Liver (tissue), 9 donors: ENCODE data around the gene ZNF22. TPM values are rescaled to one million over a fixed set of nuclear protein-coding genes. Genes with fewer than 3 reads are reported as not detected.

Source experiments
- DNase-seq: peaks from one replicate; pipeline ENCODE4 v3.0.0-alpha.2; 2017; ENCODE audit warnings: low spot score
- H3K27ac ChIP-seq, 2 donors: one replicate each; pipeline ENCODE4 v1.7.0; 2013; ENCODE audit warnings: inconsistent platforms in 2 of 2, low read length in 2 of 2, control low read depth in 1 of 2, low read depth in 1 of 2, mild to moderate bottlenecking in 1 of 2
- H3K27me3 ChIP-seq, 4 donors: one replicate each; pipeline versions ENCODE4 v1.6.1 to v1.7.0; 2013; ENCODE audit warnings: low read length in 3 of 4, inconsistent platforms in 1 of 4, mild to moderate bottlenecking in 1 of 4, moderate library complexity in 1 of 4; ENCODE audit not compliant: control insufficient read depth in 4 of 4, insufficient read depth in 4 of 4
- H3K36me3 ChIP-seq, 4 donors: one replicate each; pipeline versions ENCODE4 v1.6.1 to v1.7.0; 2013; ENCODE audit warnings: low read length in 3 of 4, mild to moderate bottlenecking in 3 of 4, low read depth in 1 of 4, moderate library complexity in 1 of 4; ENCODE audit not compliant: control insufficient read depth in 4 of 4, insufficient read depth in 3 of 4
- H3K4me1 ChIP-seq, 4 donors: one replicate each; pipeline versions ENCODE4 v1.6.1 to v1.7.0; 2013; ENCODE audit warnings: low read length in 3 of 4, mild to moderate bottlenecking in 3 of 4, moderate library complexity in 1 of 4; ENCODE audit not compliant: control insufficient read depth in 4 of 4, insufficient read depth in 4 of 4
- H3K4me3 ChIP-seq, 3 donors: one replicate each; pipeline versions ENCODE4 v1.6.1 to v1.7.0; 2013; ENCODE audit warnings: low read length in 3 of 3, control low read depth in 1 of 3, low read depth in 1 of 3, mild to moderate bottlenecking in 1 of 3
- H3K9ac ChIP-seq, 2 donors: one replicate each; pipeline ENCODE4 v1.7.0; 2013; ENCODE audit warnings: low read length in 2 of 2, mild to moderate bottlenecking in 2 of 2, moderate library complexity in 2 of 2, control low read depth in 1 of 2, low read depth in 1 of 2
- H3K9me3 ChIP-seq, 4 donors: one replicate each; pipeline versions ENCODE4 v1.6.1 to v1.7.0; 2013; ENCODE audit warnings: low read length in 3 of 4; ENCODE audit not compliant: control insufficient read depth in 4 of 4
- EGR1 ChIP-seq, 2 donors: IDR thresholded peaks; 2 replicates each; pipeline ENCODE4 v1.6.1; 2016 to 2018; ENCODE audit warnings: antibody characterized with exemption in 2 of 2, low read depth in 2 of 2
- FOXA1 ChIP-seq: IDR thresholded peaks from 2 replicates; pipeline ENCODE4 v1.6.1; 2016; ENCODE audit warnings: antibody characterized with exemption
- FOXA2 ChIP-seq: IDR thresholded peaks from 2 replicates; pipeline ENCODE4 v1.6.1; 2016; ENCODE audit warnings: antibody characterized with exemption
- GABPA ChIP-seq, 2 donors: IDR thresholded peaks in 1 of 2; conservative IDR thresholded peaks in 1 of 2; 2 replicates each; pipeline ENCODE4 v1.6.1; 2016; ENCODE audit warnings: antibody characterized with exemption in 2 of 2, mild to moderate bottlenecking in 1 of 2, moderate library complexity in 1 of 2
- HNF4A ChIP-seq, 2 donors: conservative IDR thresholded peaks; 2 replicates each; pipeline ENCODE4 v1.6.1; 2016; ENCODE audit warnings: antibody characterized with exemption in 2 of 2, mild to moderate bottlenecking in 2 of 2
- JUND ChIP-seq, 2 donors: IDR thresholded peaks; 2 replicates each; pipeline ENCODE4 v1.6.1; 2016; ENCODE audit warnings: antibody characterized with exemption in 2 of 2
- NR2F2 ChIP-seq: IDR thresholded peaks from 2 replicates; pipeline ENCODE4 v1.6.1; 2016; ENCODE audit warnings: antibody characterized with exemption
- RAD21 ChIP-seq, 2 donors: IDR thresholded peaks; 2 replicates each; pipeline ENCODE4 v1.6.1; 2016; ENCODE audit warnings: antibody characterized with exemption in 2 of 2, mild to moderate bottlenecking in 2 of 2
- RXRA ChIP-seq, 2 donors: IDR thresholded peaks; 2 replicates each; pipeline ENCODE4 v1.6.1; 2017 to 2018; ENCODE audit warnings: antibody characterized with exemption in 2 of 2, mild to moderate bottlenecking in 1 of 2
- SP1 ChIP-seq: IDR thresholded peaks from 2 replicates; pipeline ENCODE4 v1.6.1; 2018; ENCODE audit warnings: antibody characterized with exemption, mild to moderate bottlenecking
- YY1 ChIP-seq: IDR thresholded peaks from 2 replicates; pipeline ENCODE4 v1.6.1; 2016; ENCODE audit warnings: antibody characterized with exemption, mild to moderate bottlenecking
- WGBS: extraction: QIAGEN DNeasy Blood & Tissue Kit; methylation state at CpG from one replicate; pipeline ENCODE4 v1.1.7; 2013; 5-methylcytosine and 5-hydroxymethylcytosine counted together
- polyA plus RNA-seq, 2 donors: library from polyadenylated mRNA; stranded (reverse) in 1 of 2; unstranded in 1 of 2; fragments of 200-250 nt in 1 of 2; fragments of >200 nt in 1 of 2; fragmentation: Nextera tagmentation in 1 of 2; extraction: Ambion mirVana in 1 of 2; gene quantifications; one replicate each; pipeline versions ENCODE4 v1.2.1 to v1.2.3, GENCODE V29; 2013 to 2015
- total RNA-seq, 2 donors: library from RNA; depleted of rRNA; stranded (reverse); fragments of >200 nt; gene quantifications; one replicate each; pipeline ENCODE4 v1.2.3, GENCODE V29; 2014
- TF ChIP-seq, protein P1 (sequence below): IDR thresholded peaks from 2 replicates; pipeline ENCODE4 v1.6.1; 2016; ENCODE audit warnings: antibody characterized with exemption
- TF ChIP-seq, protein P2 (sequence below): IDR thresholded peaks from 2 replicates; pipeline ENCODE4 v1.6.1; 2016; ENCODE audit warnings: antibody characterized with exemption, mild to moderate bottlenecking
- TF ChIP-seq, protein P3 (sequence below): IDR thresholded peaks from 2 replicates; pipeline ENCODE4 v1.6.1; 2016; ENCODE audit warnings: antibody characterized with exemption
- donor health status: healthy.
- donor health status: healthy.
- donor health status: healthy.
- donor health status: healthy.
- donor health status: healthy.

ZNF22 gene
- total and polyA plus RNA-seq, 4 donors, result 10.3 to 22.6 (median 20.3) TPM

DNA sequence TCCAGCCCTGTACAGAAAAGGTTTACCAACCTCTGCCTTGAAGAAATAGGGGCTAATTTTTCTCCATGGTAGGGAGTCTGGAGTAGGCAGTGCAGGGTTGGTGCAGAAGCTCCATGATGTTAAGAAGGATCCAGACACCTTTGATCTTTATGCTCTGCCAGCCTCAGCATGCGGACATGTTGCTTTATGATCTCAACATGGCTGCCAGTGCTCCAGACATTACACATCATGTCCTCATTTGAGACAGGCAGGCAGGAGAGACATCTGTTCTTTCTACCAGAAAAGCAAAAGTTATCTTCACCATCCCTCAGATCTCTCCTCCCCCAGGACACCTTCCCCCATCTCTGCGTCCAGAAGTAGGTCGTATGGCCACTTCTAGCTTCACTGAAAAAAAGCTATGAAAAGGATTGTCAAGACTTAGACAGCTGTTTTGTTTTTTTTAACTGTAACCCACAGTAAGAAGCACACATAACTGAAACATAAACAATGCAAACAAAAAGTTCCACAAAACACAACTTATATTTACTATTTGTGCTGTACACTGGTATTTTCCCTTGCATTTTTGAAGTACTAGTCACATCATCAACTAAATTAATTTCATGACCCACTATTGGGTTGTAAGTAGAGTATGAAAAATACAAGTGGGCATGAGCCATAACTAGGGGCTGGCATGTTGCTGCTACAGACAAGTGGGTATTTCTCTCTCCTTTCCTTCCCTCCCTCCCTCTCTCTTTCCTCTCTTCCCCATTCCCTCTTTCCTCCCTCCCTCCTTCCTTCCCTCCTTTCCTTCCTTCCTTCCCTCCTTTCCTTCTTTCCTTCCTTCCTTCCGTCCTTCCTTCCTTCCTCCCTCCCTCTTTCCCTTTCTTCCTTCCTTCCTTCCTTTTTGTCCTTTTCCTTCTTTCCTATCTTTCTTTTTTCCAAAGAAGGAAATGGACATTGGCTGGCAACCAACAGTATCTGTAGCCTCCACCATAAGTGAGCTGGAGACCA, 43.7 kb upstream of the ZNF22 start (continued):
- TF ChIP-seq HNF4A (conservative IDR thresholded peaks at IDR 0.05) (no peak), EGR1 (IDR thresholded peaks at IDR 0.05; ENCODE audit: low read depth in 2 of 2) (no peak), RAD21 (IDR thresholded peaks at IDR 0.05) (no peak), FOXA1 (no peak), SP1 (no peak)
- TF ChIP-seq, protein P1, sequence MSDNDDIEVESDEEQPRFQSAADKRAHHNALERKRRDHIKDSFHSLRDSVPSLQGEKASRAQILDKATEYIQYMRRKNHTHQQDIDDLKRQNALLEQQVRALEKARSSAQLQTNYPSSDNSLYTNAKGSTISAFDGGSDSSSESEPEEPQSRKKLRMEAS, result no peak
- TF ChIP-seq, protein P2, sequence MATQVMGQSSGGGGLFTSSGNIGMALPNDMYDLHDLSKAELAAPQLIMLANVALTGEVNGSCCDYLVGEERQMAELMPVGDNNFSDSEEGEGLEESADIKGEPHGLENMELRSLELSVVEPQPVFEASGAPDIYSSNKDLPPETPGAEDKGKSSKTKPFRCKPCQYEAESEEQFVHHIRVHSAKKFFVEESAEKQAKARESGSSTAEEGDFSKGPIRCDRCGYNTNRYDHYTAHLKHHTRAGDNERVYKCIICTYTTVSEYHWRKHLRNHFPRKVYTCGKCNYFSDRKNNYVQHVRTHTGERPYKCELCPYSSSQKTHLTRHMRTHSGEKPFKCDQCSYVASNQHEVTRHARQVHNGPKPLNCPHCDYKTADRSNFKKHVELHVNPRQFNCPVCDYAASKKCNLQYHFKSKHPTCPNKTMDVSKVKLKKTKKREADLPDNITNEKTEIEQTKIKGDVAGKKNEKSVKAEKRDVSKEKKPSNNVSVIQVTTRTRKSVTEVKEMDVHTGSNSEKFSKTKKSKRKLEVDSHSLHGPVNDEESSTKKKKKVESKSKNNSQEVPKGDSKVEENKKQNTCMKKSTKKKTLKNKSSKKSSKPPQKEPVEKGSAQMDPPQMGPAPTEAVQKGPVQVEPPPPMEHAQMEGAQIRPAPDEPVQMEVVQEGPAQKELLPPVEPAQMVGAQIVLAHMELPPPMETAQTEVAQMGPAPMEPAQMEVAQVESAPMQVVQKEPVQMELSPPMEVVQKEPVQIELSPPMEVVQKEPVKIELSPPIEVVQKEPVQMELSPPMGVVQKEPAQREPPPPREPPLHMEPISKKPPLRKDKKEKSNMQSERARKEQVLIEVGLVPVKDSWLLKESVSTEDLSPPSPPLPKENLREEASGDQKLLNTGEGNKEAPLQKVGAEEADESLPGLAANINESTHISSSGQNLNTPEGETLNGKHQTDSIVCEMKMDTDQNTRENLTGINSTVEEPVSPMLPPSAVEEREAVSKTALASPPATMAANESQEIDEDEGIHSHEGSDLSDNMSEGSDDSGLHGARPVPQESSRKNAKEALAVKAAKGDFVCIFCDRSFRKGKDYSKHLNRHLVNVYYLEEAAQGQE, result no peak

DNA sequence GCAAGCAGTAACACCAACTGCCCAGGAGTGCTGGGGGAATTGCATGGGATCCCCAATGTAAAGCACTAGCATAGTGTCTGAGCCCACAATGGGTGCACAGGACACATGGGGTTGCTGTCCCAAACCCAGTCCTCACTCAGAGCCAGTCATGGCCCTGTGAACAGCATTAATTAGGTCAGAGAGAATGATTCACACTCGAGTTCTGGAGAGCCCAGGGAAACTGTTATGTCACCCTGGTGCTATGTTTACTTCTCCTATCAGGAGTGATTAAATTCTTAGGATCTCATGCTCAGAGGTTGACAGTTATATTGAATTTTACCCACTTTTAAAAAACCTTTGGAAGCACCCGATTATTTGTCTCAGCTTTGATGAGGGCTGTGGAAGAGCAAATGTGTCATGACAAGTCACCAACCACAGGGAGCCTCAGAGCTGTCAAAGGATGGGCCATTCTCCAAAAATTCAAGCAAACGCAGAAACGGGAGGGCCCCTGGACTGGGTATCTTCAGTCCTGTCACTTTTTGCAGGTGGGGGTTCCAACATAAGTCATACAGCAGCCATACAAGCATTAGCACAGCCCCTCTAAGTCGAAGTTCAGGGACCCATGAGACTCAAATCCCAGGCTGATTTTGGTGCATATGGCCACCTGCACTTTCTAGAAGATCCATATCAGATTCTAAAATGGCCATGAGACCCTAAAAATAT, 42.4 kb upstream of the ZNF22 start:
- 18% methylated on average over 5 of the region's 5 CpGs for WGBS
- TF ChIP-seq FOXA1 (no peak), FOXA2 (peak; percentile 49), RAD21 (IDR thresholded peaks at IDR 0.05) (no peak), RXRA (IDR thresholded peaks at IDR 0.05) (peak in 1 of 2 donors; percentile 24), YY1 (peak; percentile 39), SP1 (no peak), HNF4A (conservative IDR thresholded peaks at IDR 0.05) (no peak), EGR1 (IDR thresholded peaks at IDR 0.05; ENCODE audit: low read depth in 2 of 2) (no peak), NR2F2 (no peak), JUND (IDR thresholded peaks at IDR 0.05) (peak in 1 of 2 donors; percentile 43), GABPA (IDR thresholded peaks at IDR 0.05 in 1 of 2, conservative IDR thresholded peaks at IDR 0.05 in 1 of 2) (no peak)
- TF ChIP-seq, protein P3, sequence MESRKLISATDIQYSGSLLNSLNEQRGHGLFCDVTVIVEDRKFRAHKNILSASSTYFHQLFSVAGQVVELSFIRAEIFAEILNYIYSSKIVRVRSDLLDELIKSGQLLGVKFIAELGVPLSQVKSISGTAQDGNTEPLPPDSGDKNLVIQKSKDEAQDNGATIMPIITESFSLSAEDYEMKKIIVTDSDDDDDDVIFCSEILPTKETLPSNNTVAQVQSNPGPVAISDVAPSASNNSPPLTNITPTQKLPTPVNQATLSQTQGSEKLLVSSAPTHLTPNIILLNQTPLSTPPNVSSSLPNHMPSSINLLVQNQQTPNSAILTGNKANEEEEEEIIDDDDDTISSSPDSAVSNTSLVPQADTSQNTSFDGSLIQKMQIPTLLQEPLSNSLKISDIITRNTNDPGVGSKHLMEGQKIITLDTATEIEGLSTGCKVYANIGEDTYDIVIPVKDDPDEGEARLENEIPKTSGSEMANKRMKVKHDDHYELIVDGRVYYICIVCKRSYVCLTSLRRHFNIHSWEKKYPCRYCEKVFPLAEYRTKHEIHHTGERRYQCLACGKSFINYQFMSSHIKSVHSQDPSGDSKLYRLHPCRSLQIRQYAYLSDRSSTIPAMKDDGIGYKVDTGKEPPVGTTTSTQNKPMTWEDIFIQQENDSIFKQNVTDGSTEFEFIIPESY, result no peak
- TF ChIP-seq, protein P2, result no peak
- Histone ChIP-seq H3K27ac (peak overlapping the region; percentile 90 to 91), H3K36me3 (no peaks in the 10 kb centered on the region), H3K9ac (peak overlapping the region in 1 of 2 donors; percentile 61), H3K9me3 (no peaks in the 10 kb centered on the region), H3K4me1 (peaks cover 12 to 33% (median 19%) of the 10 kb centered on the region in 4 donors), H3K27me3 (no peaks in the 10 kb centered on the region), H3K4me3 (peak overlapping the region; percentile 70 to 84 (median 75))
- DNase-seq, result peak; percentile 30
